Activated gamma-delta T cell (primary cell): ENCODE results near the gene SCARF2.
"Not testable (repeated sequence)": the region's sequence is repeated elsewhere in the genome, so short reads cannot be mapped to it uniquely, and the experiment has no call there.

ENCODE experiments used
- DNase-seq: peaks from one replicate; lab custom pipeline; 2025; lab: John Stamatoyannopoulos, UW

Gene SCARF2

DNA sequence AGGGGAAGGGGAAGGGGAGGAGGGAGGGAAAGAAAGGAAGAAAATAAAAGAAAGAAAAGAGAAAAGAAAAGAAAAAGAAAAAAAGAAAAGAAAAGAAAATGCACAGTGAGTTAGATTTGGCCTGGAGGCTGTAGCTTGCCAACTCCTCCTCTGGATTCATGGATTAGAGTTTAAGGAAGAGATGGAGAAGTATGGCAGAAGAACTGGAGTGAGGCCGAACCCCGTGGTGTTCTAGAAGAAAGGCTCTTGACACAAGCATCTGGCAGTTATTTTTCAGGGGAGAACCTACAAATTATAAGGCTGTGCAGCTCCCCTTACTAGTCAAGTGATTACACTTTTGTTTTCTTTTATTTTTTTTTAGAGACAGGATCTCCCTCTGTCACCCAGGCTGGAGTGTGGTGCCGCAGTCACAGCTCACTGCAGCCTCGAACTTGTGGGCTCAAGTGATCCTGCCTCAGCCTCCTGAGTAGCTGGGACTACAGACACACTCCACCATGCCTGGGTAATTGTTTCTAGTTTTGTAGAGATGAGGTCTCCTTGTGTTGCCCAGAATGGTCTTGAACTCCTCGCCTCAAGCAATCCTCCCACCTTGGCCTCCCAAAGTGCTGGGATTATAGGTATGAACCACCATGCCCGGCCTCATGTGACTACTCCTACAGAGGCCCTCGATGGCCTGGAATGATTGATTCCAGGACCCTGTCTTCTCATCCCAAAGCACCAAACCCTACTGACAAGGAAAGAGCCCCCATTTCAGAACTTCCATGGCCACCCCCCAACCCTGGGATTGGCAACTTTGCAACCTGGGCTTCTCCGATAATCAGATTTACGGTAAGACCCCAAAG is 24.2 kb downstream of the SCARF2 start:
- DNase-seq: no peak

DNA sequence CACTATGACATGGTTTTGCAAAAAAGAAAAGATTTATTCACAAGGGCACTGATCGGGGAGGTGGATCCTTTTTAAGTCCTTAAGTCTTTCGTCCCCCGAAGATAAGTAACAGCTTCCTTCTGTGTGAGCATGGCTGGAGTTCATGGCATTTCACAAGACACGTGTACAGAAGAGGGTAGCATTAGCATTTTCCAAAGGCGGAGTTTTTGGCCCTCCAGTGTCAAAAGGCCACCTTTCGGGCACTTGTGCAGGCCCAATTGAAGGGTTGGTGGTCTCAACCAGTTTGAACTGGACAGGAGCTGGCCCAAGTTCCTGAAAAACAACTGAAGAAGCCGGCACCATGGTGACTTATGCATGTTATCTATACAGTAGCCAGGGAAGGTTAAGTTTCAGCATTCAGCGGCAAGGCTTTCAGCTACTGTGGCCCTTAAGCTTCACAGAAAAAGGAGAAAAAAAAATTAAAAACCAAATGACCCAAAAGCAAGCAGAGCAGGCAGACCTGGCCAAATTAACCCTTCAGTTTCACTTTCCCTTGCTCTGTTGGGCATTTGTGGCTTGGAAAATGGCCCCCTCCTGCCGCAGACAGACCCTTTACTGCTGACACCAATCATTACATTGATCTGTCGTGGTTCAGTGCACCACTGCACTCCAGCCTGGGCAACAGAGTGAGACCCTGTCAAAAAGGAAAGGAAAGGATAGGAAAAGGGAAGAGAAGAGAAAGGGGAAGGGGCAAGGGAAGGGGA is 25.0 kb downstream of the SCARF2 start:
- no peak for DNase-seq

DNA sequence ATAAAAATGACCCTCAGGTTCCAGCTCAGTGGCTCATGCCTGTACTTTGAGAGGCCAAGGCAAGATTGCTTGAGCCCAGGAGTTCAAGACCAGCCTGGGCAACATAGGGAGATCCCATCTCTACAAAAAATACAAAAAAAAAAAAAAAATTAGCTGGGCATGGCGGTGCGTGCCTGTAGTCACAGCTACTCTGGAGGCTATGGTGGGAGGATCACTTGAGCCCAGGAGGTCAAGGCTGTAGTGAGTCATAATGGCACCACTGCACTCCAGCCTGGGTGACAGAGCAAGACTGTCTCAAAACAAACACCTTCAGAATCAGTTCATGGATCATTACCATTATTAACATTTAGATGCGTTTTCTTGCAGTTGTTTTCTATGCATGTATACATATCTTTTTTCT is 28.2 kb downstream of the SCARF2 start:
- DNase-seq: not testable (repeated sequence)

DNA sequence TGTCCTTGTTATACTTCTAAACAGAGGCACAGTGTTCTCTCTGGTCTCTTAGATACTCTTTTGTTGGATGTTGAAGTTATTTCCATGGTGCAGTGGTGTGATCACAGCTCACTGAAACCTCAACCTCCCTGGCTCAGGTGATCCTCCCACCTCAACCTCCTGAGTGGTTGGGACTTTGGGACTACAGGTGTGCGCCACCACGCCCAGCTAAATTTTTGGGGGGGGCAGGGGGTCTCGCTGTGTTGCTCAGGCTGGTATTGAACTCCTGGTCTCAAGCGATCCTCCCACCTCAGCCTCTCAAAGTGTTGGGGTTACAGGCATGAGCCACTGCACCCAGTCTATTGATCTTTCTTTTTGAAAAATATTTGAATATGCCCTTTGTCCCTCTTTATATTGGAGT is 28.7 kb downstream of the SCARF2 start:
- no peak for DNase-seq

DNA sequence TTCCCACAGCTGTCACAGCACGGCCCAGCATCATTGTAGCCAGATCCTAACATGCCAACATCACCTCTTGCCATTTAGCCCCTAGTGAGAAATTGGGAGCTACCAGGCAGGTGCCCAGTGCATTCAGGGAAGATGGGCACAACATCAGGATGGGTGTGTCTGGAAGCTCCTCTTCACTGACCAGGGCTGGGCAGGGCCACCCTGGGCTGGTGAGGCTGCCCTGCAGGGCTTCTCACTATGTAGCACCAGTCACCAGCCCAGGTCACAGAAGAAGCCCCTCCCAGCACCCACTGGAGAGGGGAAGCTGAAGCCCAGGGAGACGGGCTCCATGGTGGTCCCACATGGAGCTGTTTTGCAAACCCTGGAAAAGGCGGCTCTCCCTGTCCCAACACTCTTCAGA is 29.8 kb downstream of the SCARF2 start:
- DNase-seq: no peak

DNA sequence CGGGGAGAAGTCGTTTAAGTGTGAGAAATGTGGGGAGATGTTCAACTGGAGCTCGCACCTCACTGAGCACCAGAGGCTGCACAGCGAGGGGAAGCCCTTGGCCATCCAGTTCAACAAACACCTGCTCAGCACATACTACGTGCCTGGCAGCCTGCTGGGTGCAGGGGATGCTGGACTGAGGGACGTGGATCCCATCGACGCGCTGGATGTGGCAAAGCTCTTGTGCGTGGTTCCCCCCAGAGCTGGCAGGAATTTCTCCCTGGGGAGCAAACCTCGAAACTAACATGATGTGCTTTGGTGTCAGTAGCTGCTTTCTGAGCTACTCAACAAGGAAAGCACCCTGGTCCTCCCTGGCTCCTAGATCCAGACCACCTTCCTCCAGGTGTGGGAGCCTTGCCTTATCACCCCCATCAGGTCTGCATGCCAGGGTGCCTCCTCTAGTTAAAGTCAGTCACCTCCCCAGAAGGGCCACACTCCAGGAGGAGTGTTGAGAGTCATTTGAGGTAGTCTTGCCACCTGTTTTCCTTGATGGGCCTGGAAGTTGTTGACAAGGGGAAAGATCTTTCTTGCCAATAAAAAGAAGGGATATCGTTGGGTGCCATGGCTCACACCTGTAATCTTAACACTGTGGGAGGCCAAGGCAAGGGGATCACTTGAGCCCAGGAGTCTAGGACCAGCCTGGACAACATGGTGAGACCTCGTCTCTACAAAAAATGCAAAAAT is 30.8 kb downstream of the SCARF2 start:
- no peak for DNase-seq

DNA sequence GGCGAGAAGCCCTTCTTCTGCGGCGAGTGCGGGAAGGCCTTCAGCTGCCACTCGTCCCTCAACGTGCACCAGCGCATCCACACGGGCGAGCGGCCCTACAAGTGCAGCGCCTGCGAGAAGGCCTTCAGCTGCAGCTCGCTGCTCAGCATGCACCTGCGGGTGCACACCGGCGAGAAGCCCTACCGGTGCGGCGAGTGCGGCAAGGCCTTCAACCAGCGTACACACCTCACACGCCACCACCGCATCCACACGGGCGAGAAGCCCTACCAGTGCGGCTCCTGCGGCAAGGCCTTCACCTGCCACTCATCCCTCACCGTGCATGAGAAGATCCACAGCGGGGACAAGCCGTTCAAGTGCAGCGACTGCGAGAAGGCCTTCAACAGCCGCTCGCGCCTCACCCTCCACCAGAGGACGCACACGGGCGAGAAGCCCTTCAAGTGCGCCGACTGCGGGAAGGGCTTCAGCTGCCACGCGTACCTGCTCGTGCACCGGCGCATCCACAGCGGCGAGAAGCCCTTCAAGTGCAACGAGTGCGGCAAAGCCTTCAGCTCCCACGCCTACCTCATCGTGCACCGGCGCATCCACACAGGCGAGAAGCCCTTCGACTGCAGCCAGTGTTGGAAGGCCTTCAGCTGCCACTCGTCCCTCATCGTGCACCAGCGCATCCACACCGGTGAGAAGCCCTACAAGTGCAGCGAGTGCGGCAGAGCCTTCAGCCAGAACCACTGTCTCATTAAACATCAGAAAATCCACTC is 31.5 kb downstream of the SCARF2 start:
- DNase-seq: no peak

DNA sequence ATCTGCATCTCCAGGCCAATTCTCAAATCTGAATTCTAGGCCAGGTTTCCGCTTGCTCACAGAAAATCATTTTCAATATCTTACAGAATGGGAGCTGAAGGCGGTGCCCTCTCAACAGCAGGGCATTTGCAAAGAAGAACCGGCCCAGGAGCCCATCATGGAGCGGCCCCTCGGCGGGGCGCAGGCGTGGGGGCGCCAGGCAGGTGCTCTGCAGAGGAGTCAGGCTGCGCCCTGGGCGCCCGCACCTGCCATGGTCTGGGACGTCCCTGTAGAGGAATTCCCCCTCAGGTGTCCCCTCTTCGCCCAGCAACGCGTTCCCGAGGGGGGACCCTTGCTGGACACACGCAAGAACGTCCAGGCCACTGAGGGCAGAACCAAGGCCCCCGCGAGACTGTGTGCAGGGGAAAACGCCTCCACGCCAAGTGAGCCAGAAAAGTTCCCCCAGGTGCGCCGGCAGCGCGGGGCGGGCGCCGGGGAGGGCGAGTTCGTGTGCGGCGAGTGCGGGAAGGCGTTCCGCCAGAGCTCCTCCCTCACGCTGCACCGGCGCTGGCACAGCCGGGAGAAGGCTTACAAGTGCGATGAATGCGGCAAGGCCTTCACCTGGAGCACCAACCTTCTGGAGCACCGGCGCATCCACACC is 32.2 kb downstream of the SCARF2 start:
- no peak for DNase-seq

DNA sequence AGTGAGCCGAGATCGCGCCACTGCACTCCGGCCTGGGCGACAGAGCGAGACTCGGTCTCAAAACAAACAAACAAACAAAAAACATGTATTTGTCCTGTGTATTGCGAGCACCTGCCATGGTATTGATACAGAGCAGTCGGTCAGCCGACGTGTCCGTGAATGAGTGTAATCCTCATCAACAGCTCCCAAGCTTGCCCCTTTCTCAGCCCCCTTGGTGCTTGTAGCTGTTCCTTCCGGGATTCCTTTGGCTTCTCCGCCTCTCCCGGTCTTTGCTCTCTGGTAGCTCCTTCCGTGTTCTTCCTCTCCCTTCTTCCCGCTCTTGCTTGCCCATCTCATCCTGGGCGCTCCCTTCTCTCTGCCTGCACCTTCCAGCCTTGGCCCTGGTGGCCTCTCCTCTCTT is 32.7 kb downstream of the SCARF2 start:
- no peak for DNase-seq

DNA sequence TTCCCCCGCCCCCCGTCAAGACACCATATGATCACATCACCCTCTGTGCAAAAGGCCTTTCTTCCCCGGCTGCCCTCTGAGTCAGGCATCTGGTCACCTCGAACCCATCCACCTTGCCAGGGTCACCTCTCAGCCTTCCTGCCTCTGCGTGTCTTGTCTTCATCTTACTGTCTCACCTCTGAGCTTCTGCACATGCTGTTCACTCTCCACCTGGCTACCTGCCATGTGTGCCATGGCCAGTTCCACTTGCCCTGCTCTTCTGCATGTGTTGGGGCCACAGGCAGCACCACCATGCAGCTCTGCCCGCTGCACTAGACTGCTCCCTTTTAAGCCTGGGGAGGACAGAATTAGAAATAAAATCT is 33.9 kb downstream of the SCARF2 start:
- no peak for DNase-seq

DNA sequence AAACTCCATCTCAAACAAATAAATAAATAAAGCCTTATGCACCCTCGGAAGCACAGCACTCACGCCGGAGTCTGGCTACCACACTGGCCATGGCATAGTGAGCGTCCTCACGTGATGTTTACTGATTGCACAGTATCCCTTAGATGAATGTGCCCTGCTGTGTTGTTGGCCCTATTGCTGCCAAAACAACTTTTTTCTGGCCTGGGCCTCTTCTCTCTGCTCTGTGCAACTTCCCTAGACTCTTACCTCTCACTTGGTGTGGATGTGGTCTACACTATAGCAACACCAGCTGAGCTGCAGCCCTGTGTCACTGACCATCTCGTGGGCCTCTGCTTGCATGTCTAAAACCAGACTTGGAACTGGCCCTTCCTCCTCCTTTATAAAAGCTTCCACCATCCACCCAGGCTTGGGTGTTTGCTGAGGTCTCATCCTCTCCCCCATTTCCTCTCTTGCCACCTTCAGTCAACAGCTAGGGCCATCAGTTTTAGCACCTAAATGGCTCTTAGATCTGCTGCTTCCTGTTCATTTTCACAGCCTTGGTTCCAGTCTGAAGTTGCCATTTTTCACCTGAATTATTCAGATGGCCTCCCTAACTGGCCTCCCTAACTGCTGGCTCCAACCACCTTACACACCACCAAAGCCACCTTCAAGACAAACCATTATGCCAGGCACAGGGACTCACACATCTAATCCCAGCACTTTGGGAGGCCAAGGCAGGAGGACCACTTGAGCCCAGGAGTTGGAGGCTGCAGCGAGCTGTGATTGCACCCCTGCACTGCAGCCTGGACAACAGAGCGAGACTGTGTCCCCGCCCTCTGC is 34.5 kb downstream of the SCARF2 start:
- DNase-seq: no peak

DNA sequence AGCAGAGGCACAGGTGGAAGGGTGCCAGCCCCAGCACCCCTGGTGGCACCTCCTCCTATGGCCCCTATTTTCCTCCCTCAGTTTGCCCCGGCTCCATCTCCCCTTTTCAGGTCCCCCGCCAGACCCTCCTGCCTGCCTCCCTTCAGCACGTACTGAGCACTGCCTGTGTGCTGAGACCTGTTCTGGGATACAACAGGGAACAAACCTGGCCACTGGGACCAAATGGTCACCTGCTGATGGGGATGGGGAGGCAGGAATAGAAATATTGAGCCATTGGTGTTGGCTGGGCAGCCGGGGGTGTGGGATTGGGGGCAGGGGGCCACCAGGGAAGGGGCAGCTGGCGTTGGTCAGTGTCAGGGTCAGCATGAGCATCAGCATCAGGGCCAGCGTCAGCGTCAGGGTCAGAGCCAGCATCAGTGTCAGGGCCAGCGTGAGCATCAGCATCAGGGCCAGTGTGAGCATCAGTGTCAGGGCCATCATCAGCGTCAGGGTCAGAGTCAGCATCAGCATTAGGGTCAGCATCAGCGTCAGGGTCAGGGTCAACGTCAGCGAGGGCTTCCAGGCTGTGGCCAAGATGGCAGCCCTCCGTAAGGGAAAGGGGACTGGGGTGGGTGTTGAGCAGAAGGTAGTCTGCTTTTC is 36.1 kb downstream of the SCARF2 start:
- no peak for DNase-seq

DNA sequence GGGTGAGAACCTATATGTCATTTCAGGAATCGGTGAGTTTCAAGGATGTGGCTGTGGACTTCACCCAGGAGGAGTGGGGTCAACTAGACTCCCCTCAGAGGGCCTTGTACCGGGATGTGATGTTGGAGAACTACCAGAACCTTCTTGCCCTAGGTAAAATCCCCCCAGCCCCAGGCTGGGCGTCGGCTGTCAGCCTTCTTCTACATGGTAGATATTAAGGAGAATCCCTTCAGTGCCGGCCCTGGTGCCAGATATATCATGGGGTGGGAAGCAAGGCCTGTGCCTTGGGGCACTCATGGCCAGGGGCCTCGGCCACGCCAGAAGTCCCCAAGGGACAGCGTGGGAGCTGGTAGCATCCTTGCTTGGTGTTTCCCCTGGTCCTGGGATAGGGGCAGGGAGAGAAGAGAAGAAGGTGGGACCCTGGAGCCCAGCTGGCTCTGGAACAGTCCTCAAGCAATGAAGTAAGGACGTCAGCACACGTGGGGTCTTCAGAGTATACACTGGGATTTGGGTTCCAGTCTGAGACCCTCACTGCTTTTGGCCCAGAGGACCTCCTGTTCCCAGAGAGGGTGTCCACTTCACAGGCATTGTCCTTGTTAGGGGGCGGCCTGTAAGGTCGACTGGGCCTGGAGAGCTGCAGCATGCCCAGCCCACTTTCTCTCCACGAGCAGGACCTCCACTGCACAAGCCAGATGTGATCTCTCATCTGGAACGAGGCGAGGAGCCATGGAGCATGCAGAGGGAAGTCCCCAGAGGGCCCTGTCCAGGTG is 36.8 kb downstream of the SCARF2 start:
- DNase-seq: no peak

DNA sequence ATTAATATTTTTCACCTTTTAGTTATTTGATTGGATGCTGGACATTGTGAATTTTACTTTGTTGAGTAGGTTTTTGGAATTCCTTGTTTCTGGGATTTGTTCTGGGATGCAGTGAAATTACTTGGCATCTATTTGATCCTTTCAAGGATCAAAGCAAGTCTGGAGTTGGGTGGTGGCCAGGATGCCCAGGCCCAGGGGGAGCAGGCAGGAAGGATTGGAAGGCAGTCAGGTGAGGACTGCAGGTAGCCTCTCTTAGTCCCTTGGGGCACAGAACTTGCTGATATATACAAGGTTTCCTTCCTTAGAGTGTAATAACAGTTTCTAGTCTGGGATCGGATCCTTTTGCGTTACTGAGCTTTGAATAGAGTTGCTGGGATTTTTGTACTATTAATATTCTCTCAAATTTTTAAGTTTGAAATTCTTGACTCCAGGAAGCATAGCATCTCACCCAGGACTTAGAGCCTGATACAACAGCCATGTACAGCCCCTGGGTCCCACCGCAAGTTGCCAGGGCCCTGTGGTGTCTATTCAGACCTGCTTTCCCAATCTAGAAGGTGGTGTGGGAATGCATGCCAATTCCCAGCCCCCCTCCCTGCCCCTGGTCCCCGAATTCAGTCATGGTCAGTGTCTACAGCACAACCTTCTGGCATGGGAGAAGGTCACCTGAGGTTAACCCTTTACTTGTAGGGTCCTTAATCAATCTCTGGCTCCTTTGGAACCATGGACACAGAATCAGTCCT is 37.6 kb downstream of the SCARF2 start:
- DNase-seq: no peak

DNA sequence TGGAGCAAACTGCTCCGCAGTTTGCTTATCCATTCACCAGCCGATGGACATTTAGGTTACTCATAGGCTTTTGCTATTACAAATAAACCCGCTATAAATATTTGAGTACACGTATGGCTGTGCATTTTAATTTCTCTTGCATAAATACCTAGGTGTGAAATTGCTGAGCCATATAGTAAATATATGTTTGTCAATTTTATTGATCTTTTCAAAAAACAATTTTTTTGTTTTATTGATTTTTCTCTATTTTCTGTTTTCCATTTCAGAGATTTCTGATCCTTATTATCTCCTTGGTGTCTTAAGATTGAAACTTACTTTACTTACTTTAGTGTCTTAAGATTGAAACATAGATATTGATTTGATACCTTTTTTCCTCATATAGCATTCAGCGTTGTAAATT is 39.2 kb downstream of the SCARF2 start:
- no peak for DNase-seq

DNA sequence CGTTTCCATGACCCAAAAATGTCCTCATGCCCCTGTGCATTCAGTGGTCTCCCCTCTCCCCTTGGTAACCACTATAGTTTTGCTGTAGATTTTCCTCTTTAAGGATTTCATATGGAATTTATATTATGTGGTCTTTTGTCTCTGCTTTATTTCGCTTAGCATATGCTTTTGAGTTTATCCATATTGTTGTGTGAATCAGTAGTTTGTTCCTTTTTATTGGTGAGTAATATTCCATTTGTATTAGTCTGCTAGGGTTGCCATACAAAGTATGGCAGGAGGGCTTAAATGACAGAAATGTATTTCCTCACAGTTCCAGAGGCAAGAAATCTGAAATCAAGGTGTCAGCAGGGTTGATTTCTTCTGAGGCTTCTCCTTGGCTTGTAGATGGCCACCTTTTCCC is 40.1 kb downstream of the SCARF2 start:
- DNase-seq: no peak

DNA sequence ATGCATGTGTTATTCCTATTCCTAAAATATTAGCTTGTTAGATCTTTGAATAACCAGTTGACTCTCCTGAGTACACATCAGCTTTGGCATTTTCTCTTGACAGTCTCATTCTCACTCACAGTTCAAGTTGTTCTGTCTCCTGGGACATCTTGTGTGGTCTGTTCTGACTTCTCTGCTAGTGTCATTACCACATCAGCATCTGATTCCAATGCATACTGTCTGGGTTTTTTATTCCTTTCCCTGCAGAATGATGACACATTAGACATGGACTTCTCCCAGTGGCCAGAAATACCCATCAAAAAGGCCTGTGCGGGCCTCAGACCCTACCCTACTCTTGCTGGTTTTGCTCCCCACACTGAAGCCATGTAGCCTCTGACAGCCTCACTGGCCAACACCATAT is 41.0 kb downstream of the SCARF2 start:
- no peak for DNase-seq

DNA sequence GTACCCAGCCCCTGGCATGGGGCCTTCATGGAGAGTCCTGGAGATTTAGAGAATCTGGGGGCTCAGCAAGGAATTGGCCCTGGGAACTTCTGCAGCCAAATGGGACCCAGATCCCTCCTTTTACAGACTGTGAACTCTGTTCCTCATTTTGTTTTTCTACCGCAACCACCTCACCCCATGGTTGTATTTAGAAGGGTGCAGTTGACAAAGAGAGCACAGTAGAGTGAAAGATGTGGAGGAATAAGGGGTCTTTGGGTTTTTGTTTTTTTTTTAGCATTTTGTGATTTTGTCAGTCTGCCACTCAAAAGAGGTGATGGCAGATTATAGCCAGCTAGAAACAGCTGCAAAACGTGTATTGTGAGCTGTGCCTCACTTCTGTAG is 41.7 kb downstream of the SCARF2 start:
- DNase-seq: no peak
